HG03342 (cell line): ENCODE data around the gene SLC18A3.

ENCODE experiments used
- ATAC-seq: cut with Tn5 transposase; IDR thresholded peaks from one replicate; pipeline ENCODE4 v1.9.1; 2021; ENCODE audit warnings: mild to moderate bottlenecking, moderate library complexity; ENCODE audit not compliant: unreplicated experiment

The SLC18A3 gene

GRCh38 chr10:49647985-49648795 is 38.1 kb downstream of the SLC18A3 start:
- no peak for ATAC-seq

DNA sequence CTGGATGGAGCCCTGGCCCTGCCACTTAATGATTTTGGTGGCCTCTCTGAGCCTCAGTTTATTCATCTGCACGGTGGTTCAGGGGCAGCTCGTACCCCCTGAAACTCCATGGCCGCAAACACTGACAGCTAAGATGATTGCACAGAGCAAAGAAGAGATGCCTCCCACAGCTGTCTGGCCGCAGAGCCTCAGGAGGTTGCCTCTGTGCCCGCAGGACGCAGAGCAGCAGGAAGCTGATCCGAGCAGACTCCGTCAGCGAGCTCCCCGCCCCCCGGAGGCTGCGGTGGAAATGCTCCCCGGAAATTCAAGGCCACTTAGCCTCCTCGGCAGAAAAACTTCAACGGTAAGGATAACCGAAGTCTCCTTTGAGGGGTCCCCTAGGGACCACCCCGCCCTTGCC is 39.2 kb downstream of the SLC18A3 start:
- ATAC-seq: no peak

DNA sequence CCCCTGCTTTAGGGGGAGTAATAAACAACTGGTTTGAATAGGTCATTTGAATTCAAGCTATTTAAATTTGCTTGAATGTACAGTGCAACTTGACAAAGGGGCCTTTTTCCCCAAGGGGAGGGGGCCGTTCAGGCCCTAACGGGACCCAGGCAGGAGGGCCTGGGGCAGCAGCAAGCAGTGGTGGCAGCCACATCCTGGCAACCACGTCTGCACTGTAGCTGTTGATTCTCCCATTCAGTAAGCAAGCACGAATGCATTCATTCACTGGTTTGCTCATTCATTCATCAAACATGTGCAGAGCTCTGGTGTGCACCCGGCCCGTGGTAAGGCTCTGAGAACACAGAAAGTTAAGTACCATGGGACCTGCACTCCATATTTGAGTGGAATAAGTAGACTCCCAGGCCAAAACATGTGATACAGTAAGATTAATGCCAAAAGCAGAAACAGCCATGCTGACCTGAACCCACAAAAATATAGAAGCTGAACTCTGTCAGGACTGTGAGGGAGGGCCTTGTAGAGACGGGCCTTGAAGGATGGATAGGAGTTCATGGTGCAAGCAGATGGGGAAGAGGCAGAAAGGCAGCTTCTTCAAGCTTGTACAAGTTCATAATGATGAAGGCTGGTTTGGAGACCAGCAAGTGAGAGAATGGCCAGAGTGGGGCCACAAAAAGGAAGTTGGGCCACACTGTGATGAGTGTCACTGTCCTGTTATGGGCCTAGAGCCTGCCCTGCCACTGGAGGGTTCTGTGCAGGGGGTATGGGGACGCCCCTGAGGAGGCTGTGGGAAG is 40.0 kb downstream of the SLC18A3 start:
- ATAC-seq: no peak

- no peak for ATAC-seq
Observed at GRCh38 chr10:49650724-49651034, 40.6 kb downstream of the SLC18A3 start.

GRCh38 chr10:49651039-49651835 is 41.1 kb downstream of the SLC18A3 start:
- ATAC-seq: no peak

GRCh38 chr10:49651917-49652316 is 41.8 kb downstream of the SLC18A3 start:
- no peak for ATAC-seq

GRCh38 chr10:49652421-49653272 is 42.5 kb downstream of the SLC18A3 start:
- ATAC-seq: no peak

DNA sequence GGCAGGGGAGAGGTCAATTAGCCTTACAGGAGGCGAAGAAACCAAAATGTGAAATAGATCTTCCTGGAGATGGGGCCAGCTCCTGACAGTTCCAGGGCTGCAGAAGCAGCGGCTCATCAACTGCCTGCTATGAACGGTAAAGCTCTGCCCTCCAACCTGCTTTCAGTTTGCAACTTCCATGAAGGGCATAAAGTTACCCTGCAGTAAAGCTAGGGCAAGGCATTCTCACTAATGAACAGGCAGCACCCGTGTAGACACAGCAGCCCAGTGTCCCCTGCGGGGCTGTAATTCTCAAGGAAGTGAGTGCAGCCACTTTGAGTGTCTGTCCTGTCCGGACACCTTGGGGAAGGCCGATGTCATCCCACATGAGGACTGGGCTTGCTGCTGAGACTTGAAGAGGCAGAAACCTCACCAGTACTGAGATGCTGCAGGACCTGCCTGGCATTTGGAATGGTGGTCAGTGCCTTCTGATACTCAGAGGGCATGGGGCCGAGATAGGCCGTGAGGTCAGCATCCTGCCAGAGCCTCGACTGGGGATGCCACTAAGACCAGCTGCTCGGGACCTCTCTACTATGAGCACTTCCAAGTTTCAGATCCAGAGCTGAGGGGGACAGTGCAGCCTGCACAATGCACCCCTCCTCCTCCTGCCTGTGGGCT is 43.3 kb downstream of the SLC18A3 start:
- no peak for ATAC-seq

DNA sequence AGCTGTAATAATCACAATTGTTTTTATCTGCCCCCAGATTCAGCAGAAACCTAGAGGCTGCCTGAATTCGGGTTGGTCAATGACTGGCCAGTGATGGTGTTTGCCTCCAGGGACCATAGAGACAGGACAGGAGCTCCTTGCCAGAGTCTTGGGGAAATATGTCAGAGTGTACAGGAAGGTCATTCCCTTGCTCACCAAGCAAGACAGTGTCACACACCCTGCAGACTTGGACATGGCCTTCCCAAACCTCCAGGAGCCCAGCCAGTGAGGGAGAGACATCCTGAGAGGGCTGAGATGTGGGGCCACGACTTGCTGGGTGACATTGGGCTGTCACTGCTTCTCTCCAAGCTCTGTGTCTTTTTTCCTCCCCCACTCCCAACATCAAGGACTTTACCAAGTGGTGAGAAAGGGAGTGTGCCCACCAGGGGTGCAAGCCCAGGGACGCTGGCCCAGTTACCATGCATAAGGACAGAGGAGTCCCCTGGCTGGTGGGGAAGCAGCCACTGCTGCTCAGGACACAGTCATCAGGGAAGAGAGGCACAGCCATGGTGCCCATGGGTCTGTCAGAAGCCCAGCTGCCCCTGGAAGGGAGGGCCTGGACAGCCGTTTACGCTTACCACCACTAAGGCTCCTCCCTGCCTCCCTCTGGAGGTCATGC is 44.1 kb downstream of the SLC18A3 start:
- no peak for ATAC-seq

DNA sequence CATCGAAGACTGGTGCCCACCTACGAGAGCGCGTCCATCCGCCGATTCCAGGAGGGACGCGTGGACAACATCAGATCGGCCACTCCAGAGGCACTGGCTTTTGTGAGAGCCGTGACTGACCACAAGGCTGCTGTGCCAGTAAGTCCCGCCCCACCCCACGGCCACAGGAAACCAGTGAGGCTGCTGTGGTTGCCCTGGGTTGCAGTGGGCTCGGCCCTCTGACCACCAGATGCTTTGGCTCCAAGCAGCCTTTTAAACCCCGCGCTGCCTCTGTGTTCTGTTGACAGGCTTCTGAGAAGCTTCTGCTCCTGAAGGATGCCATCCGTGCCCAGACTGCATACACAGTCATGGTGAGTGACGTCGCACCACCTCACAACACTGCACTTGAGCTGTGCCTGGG is 45.0 kb downstream of the SLC18A3 start:
- ATAC-seq: no peak

GRCh38 chr10:49656845-49657493 is 46.9 kb downstream of the SLC18A3 start:
- no peak for ATAC-seq

DNA sequence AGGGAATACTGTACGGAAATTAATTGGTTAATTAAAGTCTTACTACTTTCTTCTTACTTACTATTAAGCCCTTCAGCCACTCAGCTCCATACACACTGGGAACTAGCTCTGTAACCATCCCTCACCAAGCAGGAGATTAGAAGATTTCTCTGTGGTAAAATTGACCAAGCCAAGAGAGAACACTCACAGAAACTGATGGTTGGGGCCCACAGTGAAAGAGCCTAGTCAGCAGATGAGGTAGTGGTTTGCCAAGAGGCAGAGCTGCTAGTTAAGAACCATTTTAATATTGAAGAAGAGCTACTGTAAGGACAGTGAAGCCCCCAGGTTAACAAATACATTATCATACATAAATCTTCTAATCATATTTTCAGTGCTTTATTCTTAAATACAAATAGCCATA is 47.5 kb downstream of the SLC18A3 start:
- ATAC-seq: no peak

GRCh38 chr10:49661140-49661856 is 51.2 kb downstream of the SLC18A3 start:
- no peak for ATAC-seq
